GM23338 (cell line): ENCODE data around the gene DHRSX. TPM values are rescaled to one million over a fixed set of nuclear protein-coding genes. Genes with fewer than 3 reads are reported as not detected.

Experiments
- ATAC-seq: fragments of 200-7000 bp; cut with Tn5 transposase; 3 replicates; pipeline ENCODE4 v1.9.1; 2020
- DNase-seq: peaks from one replicate; pipeline ENCODE4 v3.0.0-alpha.2; 2015; ENCODE audit warnings: low spot score
- H2AFZ ChIP-seq: fragments of 200-600 bp; sonication (generic); 2 replicates; pipeline ENCODE4 v1.8.0; 2016; ENCODE audit warnings: antibody characterized with exemption, mild to moderate bottlenecking, moderate library complexity
- H3F3A ChIP-seq: fragments of 200-600 bp; sonication (generic); replicated peaks from 2 replicates; pipeline ENCODE4 v1.8.0; 2017; ENCODE audit warnings: antibody characterized with exemption, mixed run types, low read depth
- H3K27ac ChIP-seq: fragments of 200-600 bp; sonication (generic); 2 replicates; pipeline ENCODE4 v1.6.1; 2016; ENCODE audit warnings: low read depth
- H3K27me3 ChIP-seq: fragments of 200-600 bp; sonication (generic); 2 replicates; pipeline ENCODE4 v1.8.0; 2016; ENCODE audit warnings: mild to moderate bottlenecking, mixed run types, moderate library complexity; ENCODE audit not compliant: insufficient read depth
- H3K36me3 ChIP-seq: fragments of 200-600 bp; sonication (generic); 2 replicates; pipeline ENCODE4 v1.8.0; 2016; ENCODE audit warnings: mild to moderate bottlenecking; ENCODE audit not compliant: insufficient read depth
- H3K4me1 ChIP-seq: fragments of 200-600 bp; sonication (generic); 2 replicates; pipeline ENCODE4 v1.8.0; 2016; ENCODE audit warnings: mild to moderate bottlenecking, moderate library complexity; ENCODE audit not compliant: insufficient read depth
- H3K4me2 ChIP-seq: fragments of 200-600 bp; sonication (generic); 2 replicates; pipeline ENCODE4 v1.7.1; 2017; ENCODE audit warnings: mixed run types
- H3K4me3 ChIP-seq: fragments of 200-600 bp; sonication (generic); 2 replicates; pipeline ENCODE4 v1.6.1; 2016; ENCODE audit warnings: mixed run types
- H3K79me2 ChIP-seq: fragments of 200-600 bp; sonication (generic); replicated peaks from 2 replicates; pipeline ENCODE4 v1.8.0; 2017; ENCODE audit warnings: mild to moderate bottlenecking; ENCODE audit not compliant: insufficient read depth
- H3K9me2 ChIP-seq: fragments of 200-600 bp; sonication (generic); 2 replicates; pipeline ENCODE4 v1.8.0; 2017; ENCODE audit not compliant: insufficient read depth
- H4K20me1 ChIP-seq: fragments of 200-600 bp; sonication (generic); replicated peaks from 2 replicates; pipeline ENCODE4 v1.8.0; 2017; ENCODE audit warnings: mild to moderate bottlenecking; ENCODE audit not compliant: insufficient read depth
- H3K27ac Mint-ChIP-seq: 2 replicates; pipeline ENCODE4 v1.8.0; 2020; ENCODE audit warnings: inconsistent platforms, mild to moderate bottlenecking, moderate library complexity, mixed read lengths
- H3K27me3 Mint-ChIP-seq: 3 replicates; pipeline ENCODE4 v1.8.0; 2022; ENCODE audit warnings: low read depth, mild to moderate bottlenecking, moderate library complexity, mixed read lengths, inconsistent platforms; ENCODE audit not compliant: insufficient read depth, poor library complexity
- H3K36me3 Mint-ChIP-seq: 3 replicates; pipeline ENCODE4 v1.8.0; 2021; ENCODE audit warnings: low read depth, mild to moderate bottlenecking, inconsistent platforms, moderate library complexity, mixed read lengths
- H3K4me1 Mint-ChIP-seq: 3 replicates; pipeline ENCODE4 v1.8.0; 2020; ENCODE audit warnings: mild to moderate bottlenecking, inconsistent platforms, mixed read lengths
- H3K4me3 Mint-ChIP-seq: 3 replicates; pipeline ENCODE4 v1.8.0; 2021; ENCODE audit warnings: moderate library complexity, mild to moderate bottlenecking, inconsistent platforms, mixed read lengths
- H3K9me3 Mint-ChIP-seq: 3 replicates; pipeline ENCODE4 v1.8.0; 2020; ENCODE audit warnings: moderate library complexity, mild to moderate bottlenecking, inconsistent platforms, mixed read lengths
- CREB1 ChIP-seq: fragments of 250-450 bp; sonication (Bioruptor Pico); IDR thresholded peaks from 2 replicates; pipeline ENCODE4 v1.5.0; 2020; ENCODE audit warnings: low read depth, mild to moderate bottlenecking, moderate library complexity
- EZH2phosphoT487 ChIP-seq: fragments of 200-600 bp; sonication (generic); IDR thresholded peaks from one replicate; pipeline ENCODE4 v1.8.1; 2018; ENCODE audit warnings: antibody characterized with exemption; ENCODE audit not compliant: unreplicated experiment
- POLR2AphosphoS5 ChIP-seq: IDR thresholded peaks from 2 replicates; pipeline ENCODE4 v1.6.1; 2016; ENCODE audit warnings: antibody characterized with exemption, low read depth
- polyA plus RNA-seq: library from polyadenylated mRNA; unstranded; fragments of >200 nt; fragmentation: Nextera tagmentation; extraction: Ambion mirVana; gene quantifications from 2 replicates; pipeline ENCODE4 v1.2.1, GENCODE V29; 2016
- total RNA-seq: library from RNA; depleted of rRNA; stranded (reverse); fragments of >200 nt; shearing (Covaris generic); gene quantifications from 2 replicates; pipeline ENCODE4 v1.2.3, GENCODE V29; 2014
- TF ChIP-seq, protein P1 (sequence below): fragments of 250-450 bp; sonication (Bioruptor Pico); IDR thresholded peaks from 2 replicates; pipeline ENCODE4 v1.5.0; 2020; ENCODE audit warnings: mild to moderate bottlenecking, moderate library complexity
- TF ChIP-seq, protein P2 (sequence below), 2 experiments: fragments of 200-600 bp in 1 of 2; sonication (generic) in 1 of 2; conservative IDR thresholded peaks; 2 replicates each; pipeline versions ENCODE4 v1.5.1 to v1.6.1; 2016 to 2017; ENCODE audit warnings: antibody characterized with exemption in 2 of 2, low read depth in 2 of 2, mild to moderate bottlenecking in 2 of 2, moderate library complexity in 1 of 2

The DHRSX gene
- total and polyA plus RNA-seq, 2 experiments from 2014 or later, result 33.9 to 43.0 TPM

DNA sequence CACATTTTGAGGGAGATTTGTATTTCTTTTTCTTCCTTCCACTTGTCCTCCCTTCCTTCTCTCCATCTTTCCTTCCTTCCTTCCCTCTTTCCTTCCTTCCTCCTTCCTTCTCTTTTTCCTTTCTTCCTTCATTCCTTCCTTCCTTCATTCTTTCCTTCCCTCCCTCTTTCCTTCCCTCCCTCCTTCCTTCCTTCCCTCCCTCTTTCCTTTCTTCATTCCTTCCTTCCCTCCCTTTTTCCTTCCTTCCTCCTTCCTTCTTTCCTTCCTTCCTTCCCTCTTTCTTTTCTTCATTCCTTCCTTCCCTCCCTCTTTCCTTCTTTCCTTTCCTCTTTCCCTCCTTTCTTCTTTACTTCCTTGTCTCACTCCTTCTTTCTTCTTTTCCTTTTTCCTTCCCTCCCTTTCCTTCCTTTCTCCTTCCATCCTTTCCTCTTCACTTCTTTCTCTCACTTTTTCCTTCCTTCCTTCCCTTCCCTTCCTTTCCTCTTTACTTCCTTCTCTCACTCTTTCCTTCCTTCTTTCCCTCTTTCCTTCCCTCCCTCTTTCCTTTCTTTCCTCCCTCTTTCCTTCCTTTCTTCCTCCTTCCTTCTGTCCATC lies 74.4 kb downstream of the DHRSX start (continued):
- TF ChIP-seq, protein P1, sequence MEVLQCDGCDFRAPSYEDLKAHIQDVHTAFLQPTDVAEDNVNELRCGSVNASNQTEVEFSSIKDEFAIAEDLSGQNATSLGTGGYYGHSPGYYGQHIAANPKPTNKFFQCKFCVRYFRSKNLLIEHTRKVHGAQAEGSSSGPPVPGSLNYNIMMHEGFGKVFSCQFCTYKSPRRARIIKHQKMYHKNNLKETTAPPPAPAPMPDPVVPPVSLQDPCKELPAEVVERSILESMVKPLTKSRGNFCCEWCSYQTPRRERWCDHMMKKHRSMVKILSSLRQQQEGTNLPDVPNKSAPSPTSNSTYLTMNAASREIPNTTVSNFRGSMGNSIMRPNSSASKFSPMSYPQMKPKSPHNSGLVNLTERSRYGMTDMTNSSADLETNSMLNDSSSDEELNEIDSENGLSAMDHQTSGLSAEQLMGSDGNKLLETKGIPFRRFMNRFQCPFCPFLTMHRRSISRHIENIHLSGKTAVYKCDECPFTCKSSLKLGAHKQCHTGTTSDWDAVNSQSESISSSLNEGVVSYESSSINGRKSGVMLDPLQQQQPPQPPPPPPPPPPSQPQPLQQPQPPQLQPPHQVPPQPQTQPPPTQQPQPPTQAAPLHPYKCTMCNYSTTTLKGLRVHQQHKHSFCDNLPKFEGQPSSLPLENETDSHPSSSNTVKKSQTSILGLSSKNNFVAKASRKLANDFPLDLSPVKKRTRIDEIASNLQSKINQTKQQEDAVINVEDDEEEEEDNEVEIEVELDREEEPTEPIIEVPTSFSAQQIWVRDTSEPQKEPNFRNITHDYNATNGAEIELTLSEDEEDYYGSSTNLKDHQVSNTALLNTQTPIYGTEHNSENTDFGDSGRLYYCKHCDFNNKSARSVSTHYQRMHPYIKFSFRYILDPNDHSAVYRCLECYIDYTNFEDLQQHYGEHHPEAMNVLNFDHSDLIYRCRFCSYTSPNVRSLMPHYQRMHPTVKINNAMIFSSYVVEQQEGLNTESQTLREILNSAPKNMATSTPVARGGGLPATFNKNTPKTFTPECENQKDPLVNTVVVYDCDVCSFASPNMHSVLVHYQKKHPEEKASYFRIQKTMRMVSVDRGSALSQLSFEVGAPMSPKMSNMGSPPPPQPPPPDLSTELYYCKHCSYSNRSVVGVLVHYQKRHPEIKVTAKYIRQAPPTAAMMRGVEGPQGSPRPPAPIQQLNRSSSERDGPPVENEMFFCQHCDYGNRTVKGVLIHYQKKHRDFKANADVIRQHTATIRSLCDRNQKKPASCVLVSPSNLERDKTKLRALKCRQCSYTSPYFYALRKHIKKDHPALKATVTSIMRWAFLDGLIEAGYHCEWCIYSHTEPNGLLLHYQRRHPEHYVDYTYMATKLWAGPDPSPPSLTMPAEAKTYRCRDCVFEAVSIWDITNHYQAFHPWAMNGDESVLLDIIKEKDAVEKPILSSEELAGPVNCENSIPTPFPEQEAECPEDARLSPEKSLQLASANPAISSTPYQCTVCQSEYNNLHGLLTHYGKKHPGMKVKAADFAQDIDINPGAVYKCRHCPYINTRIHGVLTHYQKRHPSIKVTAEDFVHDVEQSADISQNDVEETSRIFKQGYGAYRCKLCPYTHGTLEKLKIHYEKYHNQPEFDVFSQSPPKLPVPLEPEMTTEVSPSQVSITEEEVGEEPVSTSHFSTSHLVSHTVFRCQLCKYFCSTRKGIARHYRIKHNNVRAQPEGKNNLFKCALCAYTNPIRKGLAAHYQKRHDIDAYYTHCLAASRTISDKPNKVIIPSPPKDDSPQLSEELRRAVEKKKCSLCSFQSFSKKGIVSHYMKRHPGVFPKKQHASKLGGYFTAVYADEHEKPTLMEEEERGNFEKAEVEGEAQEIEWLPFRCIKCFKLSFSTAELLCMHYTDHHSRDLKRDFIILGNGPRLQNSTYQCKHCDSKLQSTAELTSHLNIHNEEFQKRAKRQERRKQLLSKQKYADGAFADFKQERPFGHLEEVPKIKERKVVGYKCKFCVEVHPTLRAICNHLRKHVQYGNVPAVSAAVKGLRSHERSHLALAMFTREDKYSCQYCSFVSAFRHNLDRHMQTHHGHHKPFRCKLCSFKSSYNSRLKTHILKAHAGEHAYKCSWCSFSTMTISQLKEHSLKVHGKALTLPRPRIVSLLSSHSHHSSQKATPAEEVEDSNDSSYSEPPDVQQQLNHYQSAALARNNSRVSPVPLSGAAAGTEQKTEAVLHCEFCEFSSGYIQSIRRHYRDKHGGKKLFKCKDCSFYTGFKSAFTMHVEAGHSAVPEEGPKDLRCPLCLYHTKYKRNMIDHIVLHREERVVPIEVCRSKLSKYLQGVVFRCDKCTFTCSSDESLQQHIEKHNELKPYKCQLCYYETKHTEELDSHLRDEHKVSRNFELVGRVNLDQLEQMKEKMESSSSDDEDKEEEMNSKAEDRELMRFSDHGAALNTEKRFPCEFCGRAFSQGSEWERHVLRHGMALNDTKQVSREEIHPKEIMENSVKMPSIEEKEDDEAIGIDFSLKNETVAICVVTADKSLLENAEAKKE (CRISPR knock-in tag), result no peak
- TF ChIP-seq CREB1, result no peak
- no peak for TF ChIP-seq POLR2AphosphoS5

DNA sequence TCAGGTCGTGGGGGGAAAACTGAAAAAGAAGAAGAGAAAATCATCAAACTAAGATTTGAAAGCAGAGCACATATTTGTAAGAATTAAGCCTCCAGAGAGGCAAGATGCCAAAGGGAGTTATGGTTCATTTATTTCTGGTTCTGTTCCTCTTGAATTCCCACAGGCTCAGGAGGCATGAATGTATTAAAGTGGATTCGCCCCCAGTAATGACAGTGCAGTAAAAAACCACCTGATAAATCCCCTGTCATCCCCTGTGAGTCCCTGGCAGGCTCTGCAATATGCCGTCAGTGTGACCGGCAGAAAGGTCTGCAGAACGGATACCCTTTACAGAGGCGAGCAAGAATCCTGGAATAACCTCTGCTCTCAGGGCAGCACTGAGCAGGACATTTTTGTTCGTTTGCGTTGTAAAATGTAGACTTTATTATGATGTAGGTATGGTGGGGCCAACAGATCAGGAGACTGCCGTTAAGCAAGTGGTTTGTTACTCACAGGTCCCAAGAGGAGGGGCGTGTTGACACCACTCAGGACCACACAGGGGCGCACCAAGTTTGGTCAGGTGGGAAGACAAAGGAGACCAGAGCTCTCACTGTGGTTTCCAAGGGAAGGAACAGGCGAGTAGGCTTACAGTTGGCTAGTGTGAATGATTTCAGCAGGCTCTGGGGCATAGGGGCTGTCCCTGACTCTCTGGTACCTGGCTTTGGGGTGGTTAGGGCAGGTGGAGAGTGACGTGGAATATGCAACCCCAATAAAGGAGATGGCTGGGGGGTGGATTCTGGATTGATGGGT lies 75.3 kb downstream of the DHRSX start:
- H3K27me3 Mint-ChIP-seq, result peaks cover 7% of the 10 kb centered on the region
- peak overlapping the region; percentile 85 for H3K27ac Mint-ChIP-seq
- Histone ChIP-seq H2AFZ (no peak overlapping the region), H3K4me2 (0 out of 2 replicates have a peak overlapping the region, but pooled peaks have one; percentile 31), H3K9me2 (no peaks in the 10 kb centered on the region), H3K4me3 (no peak overlapping the region), H3K79me2 (peaks cover 19% of the 10 kb centered on the region), H3K4me1 (peaks cover 4% of the 10 kb centered on the region), H3K27ac (no peak overlapping the region; the same call in 1 of the 2 replicates), H3K36me3 (peaks cover 16% of the 10 kb centered on the region), H4K20me1 (peaks cover 10% of the 10 kb centered on the region; the same call in 1 of the 2 replicates), H3F3A (no peaks in the 10 kb centered on the region), H3K27me3 (no peaks in the 10 kb centered on the region)
- H3K36me3 Mint-ChIP-seq, result peaks cover 81% of the 10 kb centered on the region
- no peak overlapping the region for H3K4me3 Mint-ChIP-seq
- DNase-seq (peak; percentile 66), ATAC-seq (peak; percentile 91)
- peaks cover 16% of the 10 kb centered on the region for H3K4me1 Mint-ChIP-seq
- peaks cover 31% of the 10 kb centered on the region for H3K9me3 Mint-ChIP-seq
- TF ChIP-seq EZH2phosphoT487, result no peak
- TF ChIP-seq, protein P2, sequence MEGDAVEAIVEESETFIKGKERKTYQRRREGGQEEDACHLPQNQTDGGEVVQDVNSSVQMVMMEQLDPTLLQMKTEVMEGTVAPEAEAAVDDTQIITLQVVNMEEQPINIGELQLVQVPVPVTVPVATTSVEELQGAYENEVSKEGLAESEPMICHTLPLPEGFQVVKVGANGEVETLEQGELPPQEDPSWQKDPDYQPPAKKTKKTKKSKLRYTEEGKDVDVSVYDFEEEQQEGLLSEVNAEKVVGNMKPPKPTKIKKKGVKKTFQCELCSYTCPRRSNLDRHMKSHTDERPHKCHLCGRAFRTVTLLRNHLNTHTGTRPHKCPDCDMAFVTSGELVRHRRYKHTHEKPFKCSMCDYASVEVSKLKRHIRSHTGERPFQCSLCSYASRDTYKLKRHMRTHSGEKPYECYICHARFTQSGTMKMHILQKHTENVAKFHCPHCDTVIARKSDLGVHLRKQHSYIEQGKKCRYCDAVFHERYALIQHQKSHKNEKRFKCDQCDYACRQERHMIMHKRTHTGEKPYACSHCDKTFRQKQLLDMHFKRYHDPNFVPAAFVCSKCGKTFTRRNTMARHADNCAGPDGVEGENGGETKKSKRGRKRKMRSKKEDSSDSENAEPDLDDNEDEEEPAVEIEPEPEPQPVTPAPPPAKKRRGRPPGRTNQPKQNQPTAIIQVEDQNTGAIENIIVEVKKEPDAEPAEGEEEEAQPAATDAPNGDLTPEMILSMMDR (conservative IDR thresholded peaks at IDR 0.05; ENCODE audit: low read depth in 2 of 2), result peak; percentile 41 to 61; a peak in 3 of 4 replicates
- TF ChIP-seq, protein P1 (CRISPR knock-in tag), result no peak
